SU-DHL-6 (cell line): ENCODE results near the gene EPHB1.

Experiments used
- CTCF ChIP-seq: fragments of 200-600 bp; sonication (generic); IDR thresholded peaks from one replicate; pipeline ENCODE4 v1.5.1; 2017; ENCODE audit warnings: antibody characterized with exemption, mild to moderate bottlenecking, low read length, moderate library complexity; ENCODE audit not compliant: insufficient read depth, poor library complexity, severe bottlenecking
- EZH2phosphoT487 ChIP-seq: fragments of 200-600 bp; sonication (generic), shearing (Covaris generic); conservative IDR thresholded peaks from 2 replicates; pipeline ENCODE4 v1.6.1; 2018; ENCODE audit warnings: mild to moderate bottlenecking, antibody characterized with exemption, low read length, moderate library complexity, mixed read lengths

DNA sequence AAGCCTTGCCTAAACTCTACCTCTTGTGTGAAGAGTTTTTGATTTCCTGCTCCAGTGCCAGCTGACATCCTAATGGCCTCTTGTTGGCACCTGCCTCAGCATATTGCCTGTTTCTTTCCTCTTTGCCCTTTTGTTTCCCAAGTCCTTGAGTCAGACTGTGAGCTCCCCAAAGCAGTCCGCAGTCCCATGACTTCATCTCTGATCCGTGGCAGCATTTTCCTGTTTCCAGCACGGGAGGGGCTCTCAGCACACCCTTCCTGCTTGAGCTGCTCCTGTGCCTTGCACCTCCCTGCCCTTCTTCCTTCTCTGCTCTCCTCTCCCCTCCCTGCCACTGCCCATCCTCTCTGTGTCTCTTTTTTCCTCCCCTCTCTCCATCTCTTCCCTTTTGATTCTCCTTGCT lies 179.6 kb downstream of the EPHB1 start:
- no peak for TF ChIP-seq CTCF
- TF ChIP-seq EZH2phosphoT487: no peak
